ENCODE data around the gene ALPP.

DNA sequence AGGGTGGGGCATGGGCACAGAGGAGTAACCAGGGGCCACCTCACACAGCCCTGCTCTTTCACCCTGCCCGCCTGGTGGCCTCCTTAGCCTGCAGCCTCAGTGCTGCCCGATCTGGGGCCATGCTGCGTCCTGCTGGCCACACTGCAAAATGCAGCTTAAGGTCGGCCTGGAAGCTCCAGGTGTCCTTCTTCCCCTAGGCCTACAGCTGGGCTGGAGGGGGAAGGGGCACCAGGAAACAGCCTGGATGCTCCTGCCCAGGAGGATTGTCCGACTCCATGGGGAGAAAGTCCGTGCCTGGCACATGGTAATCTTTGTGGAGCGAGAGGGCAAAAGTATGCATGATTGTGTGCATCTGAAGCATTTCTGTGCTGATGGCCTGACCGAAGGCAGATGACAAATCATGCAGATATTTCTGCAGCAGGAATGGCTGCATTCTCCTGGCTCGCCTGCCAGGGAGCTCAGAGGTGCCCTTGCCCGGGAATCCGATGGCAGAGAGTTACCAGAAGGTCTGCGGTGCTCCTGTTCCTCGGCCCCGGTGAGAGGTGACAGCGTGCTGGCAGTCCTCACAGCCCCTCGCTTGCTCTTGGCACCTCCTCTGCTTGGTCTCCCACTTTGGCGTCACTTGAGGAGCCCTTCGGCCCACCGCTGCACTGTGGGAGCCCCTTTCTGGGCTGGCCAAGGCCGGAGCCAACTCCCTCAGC, 12.8 kb upstream of the ALPP start:
- TF ChIP-seq, protein P1, sequence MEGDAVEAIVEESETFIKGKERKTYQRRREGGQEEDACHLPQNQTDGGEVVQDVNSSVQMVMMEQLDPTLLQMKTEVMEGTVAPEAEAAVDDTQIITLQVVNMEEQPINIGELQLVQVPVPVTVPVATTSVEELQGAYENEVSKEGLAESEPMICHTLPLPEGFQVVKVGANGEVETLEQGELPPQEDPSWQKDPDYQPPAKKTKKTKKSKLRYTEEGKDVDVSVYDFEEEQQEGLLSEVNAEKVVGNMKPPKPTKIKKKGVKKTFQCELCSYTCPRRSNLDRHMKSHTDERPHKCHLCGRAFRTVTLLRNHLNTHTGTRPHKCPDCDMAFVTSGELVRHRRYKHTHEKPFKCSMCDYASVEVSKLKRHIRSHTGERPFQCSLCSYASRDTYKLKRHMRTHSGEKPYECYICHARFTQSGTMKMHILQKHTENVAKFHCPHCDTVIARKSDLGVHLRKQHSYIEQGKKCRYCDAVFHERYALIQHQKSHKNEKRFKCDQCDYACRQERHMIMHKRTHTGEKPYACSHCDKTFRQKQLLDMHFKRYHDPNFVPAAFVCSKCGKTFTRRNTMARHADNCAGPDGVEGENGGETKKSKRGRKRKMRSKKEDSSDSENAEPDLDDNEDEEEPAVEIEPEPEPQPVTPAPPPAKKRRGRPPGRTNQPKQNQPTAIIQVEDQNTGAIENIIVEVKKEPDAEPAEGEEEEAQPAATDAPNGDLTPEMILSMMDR (IDR thresholded peaks at IDR 0.05; ENCODE audit: low read depth, low read length, poor library complexity, severe bottlenecking): peak; percentile 46
- TF ChIP-seq EZH2phosphoT487 (IDR thresholded peaks at IDR 0.05; ENCODE audit: borderline replicate concordance, low read length): no peak

Data from DOHH2 (cell line).